NCI-H2029 treated with DMSO at 0.1 percent for 48 hours (cell line): ENCODE measurements around the gene LZTS2.

Experiments
- DNase-seq: peaks from one replicate; lab custom pipeline; 2025; lab: John Stamatoyannopoulos, UW

Gene LZTS2

DNA sequence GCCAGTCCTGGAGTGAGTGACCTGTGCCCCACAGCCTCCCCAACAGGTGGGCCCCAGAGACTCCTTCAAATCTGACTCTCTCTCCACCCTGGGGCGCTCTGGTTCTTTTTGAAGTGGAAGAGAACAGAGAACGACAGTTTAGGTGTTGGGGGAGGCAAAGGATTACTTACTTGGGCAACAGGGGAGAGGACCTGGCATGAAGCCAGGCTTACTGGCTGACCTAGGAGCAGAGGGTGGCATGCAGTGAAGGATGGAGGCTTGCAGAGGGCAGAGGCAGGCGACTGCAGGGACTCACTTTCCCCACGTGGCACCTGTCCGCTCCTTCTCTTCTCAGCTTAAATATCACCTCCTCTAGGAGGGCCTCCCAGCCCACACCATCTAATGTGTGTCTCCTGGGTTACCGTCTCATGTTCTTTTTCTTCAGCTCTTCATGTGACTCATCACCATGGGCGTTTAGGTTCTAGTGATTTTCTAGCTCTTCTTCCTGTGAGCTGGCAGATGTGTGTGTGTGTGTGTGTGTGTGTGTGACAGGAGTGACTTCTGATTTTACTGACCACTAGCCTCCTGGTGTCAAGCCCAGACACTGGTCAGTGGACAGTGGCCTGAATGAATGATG lies 15.5 kb downstream of the LZTS2 start:
- DNase-seq: no peak

GRCh38 chr10:101015582-101015973 lies 16.0 kb downstream of the LZTS2 start:
- no peak for DNase-seq

- DNase-seq: no peak
Measured at GRCh38 chr10:101016814-101017213, 17.2 kb downstream of the LZTS2 start.

DNA sequence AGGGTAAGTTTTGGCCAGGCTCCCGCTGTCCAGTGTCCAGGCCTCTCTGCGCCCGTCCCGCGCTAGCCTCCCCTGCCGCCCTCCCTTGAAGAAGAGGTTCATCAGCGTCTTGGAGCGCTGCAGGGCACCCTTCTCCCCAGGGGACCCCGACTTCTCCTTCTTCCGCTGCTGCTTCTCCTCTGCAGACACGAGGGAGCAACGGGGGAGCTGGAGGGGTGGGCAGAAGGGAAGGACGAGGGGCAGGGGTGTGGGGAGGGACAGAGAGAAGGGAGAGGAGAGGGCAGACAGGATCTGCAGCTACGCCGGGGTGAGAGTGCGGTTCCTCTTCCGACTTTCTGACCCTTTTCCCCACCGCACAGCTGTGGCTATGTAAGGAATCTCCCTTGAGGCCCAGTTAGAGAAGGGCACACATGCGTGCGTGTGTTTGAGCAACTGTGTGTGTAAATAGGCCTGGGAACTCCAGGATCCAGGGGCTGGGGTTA lies 18.6 kb downstream of the LZTS2 start:
- no peak for DNase-seq

GRCh38 chr10:101018600-101019439 lies 19.2 kb downstream of the LZTS2 start:
- no peak for DNase-seq

GRCh38 chr10:101019440-101019703 lies 19.8 kb downstream of the LZTS2 start:
- no peak for DNase-seq

DNA sequence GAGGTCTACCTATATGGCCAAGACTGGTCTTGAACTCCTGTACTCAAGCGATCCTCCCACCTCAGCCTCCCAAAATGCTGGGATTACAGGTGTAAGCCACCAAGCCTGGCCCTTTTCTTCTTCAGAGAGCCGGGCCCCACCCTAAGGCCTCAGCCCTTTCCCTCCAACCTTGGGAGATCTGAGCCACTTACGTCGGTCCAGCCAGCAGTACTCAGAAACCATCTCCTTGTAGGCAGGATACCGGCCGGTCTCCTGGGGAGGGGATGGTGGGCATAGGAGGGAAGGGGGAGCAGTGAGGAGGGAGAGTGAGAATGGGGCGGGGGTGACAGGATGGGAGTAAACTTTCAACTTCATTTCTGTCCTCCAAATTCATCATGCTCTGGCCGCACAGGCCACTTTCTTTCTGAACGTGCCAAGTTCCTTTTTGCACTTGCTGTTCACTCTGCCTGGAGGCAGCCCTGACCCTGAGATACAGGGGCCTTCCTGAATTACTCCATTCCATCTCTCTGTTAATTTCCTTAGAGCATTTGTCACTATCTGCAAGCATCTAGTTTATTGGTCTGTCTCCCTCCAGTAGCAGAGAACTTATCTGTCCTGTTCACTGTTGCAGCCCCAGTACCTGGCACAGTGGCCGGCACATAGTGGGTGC lies 20.9 kb downstream of the LZTS2 start:
- DNase-seq: no peak

- no peak for DNase-seq
Measured at GRCh38 chr10:101021239-101021638, 21.6 kb downstream of the LZTS2 start.

DNA sequence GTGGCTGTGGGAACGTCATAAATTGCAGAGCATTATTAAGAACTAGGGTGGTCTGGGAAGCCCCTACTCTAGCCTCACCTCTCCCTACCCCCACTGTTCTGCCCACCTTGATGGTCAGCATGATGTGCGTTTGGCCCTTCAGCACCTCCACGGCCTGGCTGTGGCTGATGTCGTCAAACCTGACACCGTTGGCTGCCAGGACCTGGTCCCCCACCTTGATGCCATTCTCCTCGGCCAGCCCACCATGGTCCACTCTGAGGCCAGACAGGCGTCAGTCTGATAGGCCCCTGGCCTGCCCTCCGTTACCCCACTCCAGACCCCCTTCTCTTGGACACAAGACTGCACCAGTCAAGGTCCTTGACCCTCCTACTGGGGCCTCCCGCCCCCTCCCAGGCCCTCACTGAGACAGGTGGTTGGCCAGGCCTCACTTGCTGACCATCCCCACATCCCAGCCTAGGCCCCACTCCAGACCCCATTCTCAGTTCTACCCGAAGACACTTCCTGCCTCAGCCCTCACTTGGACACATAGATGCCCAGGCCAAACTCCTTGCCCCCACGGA lies 22.2 kb downstream of the LZTS2 start:
- no peak for DNase-seq

GRCh38 chr10:101022967-101023705 lies 23.5 kb downstream of the LZTS2 start:
- no peak for DNase-seq

DNA sequence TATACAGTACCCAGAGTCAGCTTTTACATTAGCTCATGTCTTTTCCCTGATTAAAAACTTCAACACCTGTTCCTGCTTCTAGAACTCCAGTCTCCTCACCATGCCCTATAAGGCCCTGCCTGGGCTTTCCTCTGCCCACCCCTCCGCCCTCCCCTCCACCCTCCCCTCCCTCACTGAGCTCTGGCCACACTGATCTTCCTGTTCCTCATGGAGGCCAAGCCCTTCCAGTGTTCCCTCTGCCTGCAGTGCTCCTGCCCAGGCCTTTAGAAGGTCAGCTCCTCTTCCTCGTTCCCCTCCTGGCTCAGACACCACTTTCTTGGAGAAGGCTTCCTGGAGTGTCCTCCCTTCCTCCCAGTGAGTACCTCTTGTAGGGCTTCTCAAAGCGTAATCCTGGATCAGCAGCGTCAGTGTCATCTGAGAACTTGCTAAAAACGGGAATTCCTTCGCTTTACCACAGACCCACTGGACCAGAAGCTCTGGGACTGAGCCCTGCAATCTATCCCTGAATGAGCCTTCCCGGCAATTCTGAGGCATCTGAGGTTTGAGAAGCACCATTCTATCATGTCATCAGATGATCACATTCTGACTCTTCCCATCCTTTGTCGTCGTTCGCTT lies 27.6 kb downstream of the LZTS2 start:
- no peak for DNase-seq

- DNase-seq: no peak
Measured at GRCh38 chr10:101028446-101029337, 29.1 kb downstream of the LZTS2 start.

GRCh38 chr10:101029520-101030295 lies 30.1 kb downstream of the LZTS2 start:
- DNase-seq: no peak

- no peak for DNase-seq
Measured at GRCh38 chr10:101030496-101031127, 31.0 kb downstream of the LZTS2 start.

- peak; percentile 20 for DNase-seq
Measured at GRCh38 chr10:101031128-101031795, 31.7 kb downstream of the LZTS2 start, which contains the start of the genes PDZD7 and SFXN3. PDZD7 (minus strand) TSS chr10:101031129; CDS start chr10:101030219, 910 bp downstream. SFXN3 (plus strand) TSS chr10:101031234; CDS start chr10:101034695, 3,461 bp downstream.

GRCh38 chr10:101031796-101032636 lies 32.4 kb downstream of the LZTS2 start:
- DNase-seq: no peak

- DNase-seq: no peak
Measured at GRCh38 chr10:101032637-101033224, 33.1 kb downstream of the LZTS2 start.
